ENCODE measurements around the gene TGFB3.

The TGFB3 gene

DNA sequence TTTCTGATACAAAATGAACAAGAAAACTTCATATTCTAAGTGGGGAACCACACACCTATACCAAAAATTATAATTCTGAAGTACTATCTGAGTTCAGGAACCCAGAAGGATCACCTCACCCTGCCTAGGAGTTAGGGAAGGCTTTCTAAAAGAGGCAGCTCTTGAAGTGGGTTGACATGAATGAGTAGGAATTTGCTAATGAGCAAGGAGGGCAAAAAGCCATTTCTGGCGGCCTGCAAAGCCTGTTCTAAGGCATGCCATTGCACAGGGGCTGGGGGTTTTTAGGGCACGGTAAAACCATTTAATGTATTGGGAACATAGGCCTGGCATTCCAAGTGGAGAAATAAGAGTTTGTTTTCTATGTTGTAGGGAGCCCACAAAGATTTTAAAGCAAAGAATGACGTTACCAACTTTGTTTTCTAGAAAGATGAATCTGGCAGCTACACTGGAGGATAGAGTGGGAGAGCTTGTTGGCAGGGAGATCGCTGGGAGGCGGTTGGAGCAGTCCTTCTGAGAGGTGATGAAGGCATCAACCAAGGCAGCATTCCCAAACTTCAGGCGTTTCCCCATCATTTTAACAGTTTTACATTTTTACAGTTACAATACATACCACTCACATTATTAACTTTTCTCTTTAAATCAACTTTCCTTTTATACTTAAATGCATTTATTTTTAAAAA, 17.9 kb upstream of the TGFB3 start:
- POLR2A ChIA-PET, result no interaction called here
- CTCF ChIA-PET, result no interaction called here
- DNase-seq (ENCODE audit: extremely low spot score), result no peak
- TF ChIP-seq HDGF (IDR thresholded peaks at IDR 0.05; ENCODE audit: borderline replicate concordance), result no peak
- no peak for TF ChIP-seq SUZ12 (IDR thresholded peaks at IDR 0.05)
- no peak for TF ChIP-seq L3MBTL2 (conservative IDR thresholded peaks at IDR 0.05)
- no peak for TF ChIP-seq FOXM1 (IDR thresholded peaks at IDR 0.05; ENCODE audit: borderline replicate concordance)
- TF ChIP-seq ARNT (IDR thresholded peaks at IDR 0.05), result no peak
- TF ChIP-seq BHLHE40 (IDR thresholded peaks at IDR 0.05; ENCODE audit: borderline replicate concordance), result no peak
- no peak for TF ChIP-seq ZNF384 (IDR thresholded peaks at IDR 0.05)
- no peak for TF ChIP-seq TARDBP (IDR thresholded peaks at IDR 0.05)

GRCh38 chr14:75996488-75996887, 14.7 kb upstream of the TGFB3 start:
- CTCF ChIA-PET, result interaction anchor here (1.1 kb wide), 1 partner anchor 14 kb away, joined by 5 read pairs; no protein-coding TSS in a partner anchor
- POLR2A ChIA-PET, result no interaction called here
- TF ChIP-seq FOXM1 (IDR thresholded peaks at IDR 0.05; ENCODE audit: borderline replicate concordance) (no peak), BHLHE40 (IDR thresholded peaks at IDR 0.05; ENCODE audit: borderline replicate concordance) (no peak), PKNOX1 (IDR thresholded peaks at IDR 0.05) (no peak), ELF4 (IDR thresholded peaks at IDR 0.05) (no peak), SUZ12 (IDR thresholded peaks at IDR 0.05) (no peak), SP1 (IDR thresholded peaks at IDR 0.05) (no peak), L3MBTL2 (conservative IDR thresholded peaks at IDR 0.05) (no peak), LEF1 (IDR thresholded peaks at IDR 0.05; ENCODE audit: borderline replicate concordance) (no peak), CTBP1 (IDR thresholded peaks at IDR 0.05; ENCODE audit: borderline replicate concordance) (no peak), ZNF384 (IDR thresholded peaks at IDR 0.05) (no peak), FOXA1 (IDR thresholded peaks at IDR 0.05) (no peak), NFRKB (IDR thresholded peaks at IDR 0.05) (no peak), TARDBP (IDR thresholded peaks at IDR 0.05) (no peak), HDGF (IDR thresholded peaks at IDR 0.05; ENCODE audit: borderline replicate concordance) (no peak)
- no peak for DNase-seq (ENCODE audit: extremely low spot score)

GRCh38 chr14:75995372-75996041, 13.7 kb upstream of the TGFB3 start:
- ChIA-PET CTCF (interaction anchor here (1.1 kb wide), 1 partner anchor 13 kb away, joined by 5 read pairs; no protein-coding TSS in a partner anchor), POLR2A (no interaction called here)
- TF ChIP-seq FOXA1 (IDR thresholded peaks at IDR 0.05) (no peak), ARNT (IDR thresholded peaks at IDR 0.05) (no peak), SUZ12 (IDR thresholded peaks at IDR 0.05) (no peak), FOXM1 (IDR thresholded peaks at IDR 0.05; ENCODE audit: borderline replicate concordance) (no peak), ELF4 (IDR thresholded peaks at IDR 0.05) (no peak), BHLHE40 (IDR thresholded peaks at IDR 0.05; ENCODE audit: borderline replicate concordance) (no peak), CTBP1 (IDR thresholded peaks at IDR 0.05; ENCODE audit: borderline replicate concordance) (no peak), PKNOX1 (IDR thresholded peaks at IDR 0.05) (no peak), L3MBTL2 (conservative IDR thresholded peaks at IDR 0.05) (no peak), TARDBP (IDR thresholded peaks at IDR 0.05) (no peak)
- DNase-seq (ENCODE audit: extremely low spot score), result no peak

DNA sequence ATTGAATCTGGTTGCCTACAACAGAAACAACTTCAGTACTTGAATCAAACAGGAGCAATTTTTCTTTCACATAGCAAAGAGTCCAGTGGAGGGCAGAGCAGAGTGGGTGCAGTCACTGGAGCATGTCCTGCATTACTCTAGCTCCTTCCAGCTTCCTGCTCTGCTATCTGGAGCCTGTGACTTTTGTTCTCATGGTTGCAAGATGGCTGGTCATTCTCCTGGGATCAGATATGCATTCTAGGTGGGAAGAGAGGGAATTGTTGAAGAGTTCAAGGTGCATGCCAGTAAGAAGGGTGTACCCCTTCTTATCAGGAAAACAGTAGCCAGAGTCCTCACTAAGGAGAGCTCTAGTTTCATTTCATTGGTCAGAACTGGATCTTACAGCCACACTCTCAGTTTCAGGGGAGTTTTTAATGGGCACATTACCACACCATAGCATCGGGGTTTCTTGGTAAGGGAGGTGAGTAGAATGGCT, 11.8 kb upstream of the TGFB3 start:
- CTCF ChIA-PET, result interaction anchor here (2.0 kb wide), 1 partner anchor 284 kb away, joined by 6 read pairs; no protein-coding TSS in a partner anchor
- POLR2A ChIA-PET, result no interaction called here
- DNase-seq (ENCODE audit: extremely low spot score), result no peak
- TF ChIP-seq FOXK2 (IDR thresholded peaks at IDR 0.05) (no peak), L3MBTL2 (conservative IDR thresholded peaks at IDR 0.05) (no peak), FOXA1 (IDR thresholded peaks at IDR 0.05) (no peak), BHLHE40 (IDR thresholded peaks at IDR 0.05; ENCODE audit: borderline replicate concordance) (no peak), SP1 (IDR thresholded peaks at IDR 0.05) (no peak), SUZ12 (IDR thresholded peaks at IDR 0.05) (no peak), CTBP1 (IDR thresholded peaks at IDR 0.05; ENCODE audit: borderline replicate concordance) (no peak), LEF1 (IDR thresholded peaks at IDR 0.05; ENCODE audit: borderline replicate concordance) (no peak), ZNF384 (IDR thresholded peaks at IDR 0.05) (no peak), PKNOX1 (IDR thresholded peaks at IDR 0.05) (no peak), FOXM1 (IDR thresholded peaks at IDR 0.05; ENCODE audit: borderline replicate concordance) (no peak), HDGF (IDR thresholded peaks at IDR 0.05; ENCODE audit: borderline replicate concordance) (no peak), ARNT (IDR thresholded peaks at IDR 0.05) (no peak), NFRKB (IDR thresholded peaks at IDR 0.05) (no peak), ELF4 (IDR thresholded peaks at IDR 0.05) (no peak), TARDBP (IDR thresholded peaks at IDR 0.05) (no peak)

DNA sequence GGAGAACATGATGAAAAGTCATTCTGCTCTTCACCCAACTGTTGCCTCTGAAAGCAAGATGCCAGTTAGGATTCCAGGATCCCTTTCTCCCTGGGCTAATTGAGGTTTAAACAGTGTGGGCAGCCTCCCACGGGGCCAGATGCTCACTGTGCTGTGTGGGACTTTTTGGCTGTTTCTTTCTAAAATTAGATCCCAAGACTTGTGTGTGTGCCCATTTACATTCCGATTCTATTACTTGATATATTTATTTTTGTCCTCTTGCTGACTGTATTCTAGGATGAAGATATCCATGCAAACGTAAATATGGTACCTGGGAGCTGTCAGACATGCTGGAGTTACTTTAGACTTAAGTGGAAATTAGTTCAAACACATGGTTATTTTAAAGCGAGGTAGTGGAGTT, 10.0 kb upstream of the TGFB3 start:
- ChIA-PET POLR2A (no interaction called here), CTCF (no interaction called here)
- TF ChIP-seq HDGF (IDR thresholded peaks at IDR 0.05; ENCODE audit: borderline replicate concordance) (no peak), FOXM1 (IDR thresholded peaks at IDR 0.05; ENCODE audit: borderline replicate concordance) (no peak), FOXA1 (IDR thresholded peaks at IDR 0.05) (no peak), CTBP1 (IDR thresholded peaks at IDR 0.05; ENCODE audit: borderline replicate concordance) (no peak), BHLHE40 (IDR thresholded peaks at IDR 0.05; ENCODE audit: borderline replicate concordance) (no peak), ELF4 (IDR thresholded peaks at IDR 0.05) (no peak), ARNT (IDR thresholded peaks at IDR 0.05) (no peak), L3MBTL2 (conservative IDR thresholded peaks at IDR 0.05) (no peak), SUZ12 (IDR thresholded peaks at IDR 0.05) (no peak), NFRKB (IDR thresholded peaks at IDR 0.05) (no peak), LEF1 (IDR thresholded peaks at IDR 0.05; ENCODE audit: borderline replicate concordance) (no peak), FOXK2 (IDR thresholded peaks at IDR 0.05) (no peak), ZNF384 (IDR thresholded peaks at IDR 0.05) (no peak), SP1 (IDR thresholded peaks at IDR 0.05) (no peak), TARDBP (IDR thresholded peaks at IDR 0.05) (no peak), PKNOX1 (IDR thresholded peaks at IDR 0.05) (no peak)
- no peak for DNase-seq (ENCODE audit: extremely low spot score)

Measured in HEK293T (cell line).